HepG2 (cell line): ENCODE data around the gene ASIC3. TPM values are rescaled to one million over a fixed set of nuclear protein-coding genes. Genes with fewer than 3 reads are reported as not detected.

ENCODE experiments used
- AGO1 ChIP-seq: fragments of 200-400 bp; formaldehyde crosslinking; IDR thresholded peaks from 2 replicates; pipeline ENCODE4 v1.6.1; 2017; ENCODE audit warnings: mild to moderate bottlenecking, low read depth, low read length, moderate library complexity; ENCODE audit not compliant: poor library complexity, severe bottlenecking
- HBP1 ChIP-seq: IDR thresholded peaks from 2 replicates; pipeline ENCODE4 v1.6.1; 2016; ENCODE audit warnings: low read depth, control low read depth
- HMGXB4 ChIP-seq, 2 experiments: sonication (generic) in 1 of 2; formaldehyde crosslinking in 1 of 2; IDR thresholded peaks; 2 replicates each; pipeline versions ENCODE4 v1.4.0 to v1.6.1; 2018 to 2020; ENCODE audit warnings: missing genetic modification reagents in 2 of 2, borderline replicate concordance in 1 of 2, low read depth in 1 of 2, mild to moderate bottlenecking in 1 of 2, missing biosample characterization in 1 of 2
- HNRNPLL ChIP-seq: fragments of 200-400 bp; formaldehyde crosslinking; IDR thresholded peaks from 2 replicates; pipeline ENCODE4 v1.6.1; 2017; ENCODE audit warnings: mild to moderate bottlenecking, low read depth, low read length; ENCODE audit not compliant: poor library complexity, severe bottlenecking
- MEF2D ChIP-seq: sonication (generic); formaldehyde crosslinking; IDR thresholded peaks from 2 replicates; pipeline ENCODE4 v1.5.1; 2020; ENCODE audit warnings: mild to moderate bottlenecking, missing genetic modification reagents
- MYPOP ChIP-seq: sonication (generic); formaldehyde crosslinking; IDR thresholded peaks from 2 replicates; pipeline ENCODE4 v1.8.1; 2023; ENCODE audit warnings: mild to moderate bottlenecking, moderate library complexity, missing genetic modification reagents
- PHF8 ChIP-seq: sonication (generic); formaldehyde crosslinking; IDR thresholded peaks from 2 replicates; pipeline ENCODE4 v1.5.0; 2020; ENCODE audit warnings: missing genetic modification reagents
- POLR2A ChIP-seq, 2 experiments: IDR thresholded peaks; 2 replicates each; pipeline ENCODE4 v1.6.1; 2011; ENCODE audit warnings: low read depth in 2 of 2, low read length in 2 of 2, mild to moderate bottlenecking in 1 of 2, moderate library complexity in 1 of 2; ENCODE audit not compliant: insufficient read depth in 1 of 2
- TEAD3 ChIP-seq: optimal IDR thresholded peaks from 2 replicates; pipeline ENCODE3; 2016; ENCODE audit warnings: borderline replicate concordance
- ZHX2 ChIP-seq, 2 experiments: sonication (generic) in 1 of 2; formaldehyde crosslinking in 1 of 2; IDR thresholded peaks; 2 replicates each; pipeline versions ENCODE4 v1.6.1 to v1.9.0; 2014 to 2022; ENCODE audit warnings: antibody characterized with exemption in 1 of 2, borderline replicate concordance in 1 of 2, inconsistent platforms in 1 of 2, low read depth in 1 of 2, missing genetic modification reagents in 1 of 2
- ZNF350 ChIP-seq: sonication (generic); formaldehyde crosslinking; IDR thresholded peaks from 2 replicates; pipeline ENCODE4 v1.4.0; 2020; ENCODE audit warnings: mild to moderate bottlenecking, low read depth, missing genetic modification reagents, borderline replicate concordance
- ZNF580 ChIP-seq: IDR thresholded peaks from 2 replicates; pipeline ENCODE4 v1.6.1; 2016; ENCODE audit warnings: low read depth, borderline replicate concordance
- ZNF589 ChIP-seq: sonication (generic); formaldehyde crosslinking; conservative IDR thresholded peaks from 2 replicates; pipeline ENCODE4 v1.8.0; 2022; ENCODE audit warnings: mild to moderate bottlenecking, moderate library complexity, missing genetic modification reagents
- ZNF761 ChIP-seq: sonication (generic); formaldehyde crosslinking; conservative IDR thresholded peaks from 2 replicates; pipeline ENCODE4 v1.4.0; 2020; ENCODE audit warnings: mild to moderate bottlenecking, missing genetic modification reagents
- polyA plus RNA-seq, 8 experiments: library from polyadenylated mRNA; depleted of rRNA in 3 of 8; stranded (reverse) in 7 of 8; unstranded in 1 of 8; fragments of >200 nt; fragmentation: Illumina TruSeq in 4 of 8; extraction: Trizol in 4 of 8; gene quantifications; 2 replicates each; pipeline versions ENCODE4 v1.2.1 to v1.2.3, GENCODE V29; 2011 to 2016; ENCODE audit warnings: low read depth in 4 of 8, missing spikeins in 1 of 8, mixed read lengths in 1 of 8; ENCODE audit not compliant: insufficient read depth in 1 of 8
- total RNA-seq, 5 experiments: library from RNA; depleted of rRNA; stranded (reverse); fragments of >200 nt; fragmentation: Illumina TruSeq; extraction: Trizol; gene quantifications; 2 replicates each; pipeline ENCODE4 v1.2.3, GENCODE V29; 2016; ENCODE audit warnings: low read depth in 1 of 5
- TF ChIP-seq, protein P1 (sequence below): sonication (generic); formaldehyde crosslinking; IDR thresholded peaks from 2 replicates; pipeline ENCODE4 v1.5.0; 2020; ENCODE audit warnings: missing genetic modification reagents, mild to moderate bottlenecking, borderline replicate concordance

The ASIC3 gene
- total and polyA plus RNA-seq, 2 of the 13 experiments (the other 11 are each of a cell fraction or from before 2014, with no cell fraction given): 0.51 TPM; not detected in 1

DNA sequence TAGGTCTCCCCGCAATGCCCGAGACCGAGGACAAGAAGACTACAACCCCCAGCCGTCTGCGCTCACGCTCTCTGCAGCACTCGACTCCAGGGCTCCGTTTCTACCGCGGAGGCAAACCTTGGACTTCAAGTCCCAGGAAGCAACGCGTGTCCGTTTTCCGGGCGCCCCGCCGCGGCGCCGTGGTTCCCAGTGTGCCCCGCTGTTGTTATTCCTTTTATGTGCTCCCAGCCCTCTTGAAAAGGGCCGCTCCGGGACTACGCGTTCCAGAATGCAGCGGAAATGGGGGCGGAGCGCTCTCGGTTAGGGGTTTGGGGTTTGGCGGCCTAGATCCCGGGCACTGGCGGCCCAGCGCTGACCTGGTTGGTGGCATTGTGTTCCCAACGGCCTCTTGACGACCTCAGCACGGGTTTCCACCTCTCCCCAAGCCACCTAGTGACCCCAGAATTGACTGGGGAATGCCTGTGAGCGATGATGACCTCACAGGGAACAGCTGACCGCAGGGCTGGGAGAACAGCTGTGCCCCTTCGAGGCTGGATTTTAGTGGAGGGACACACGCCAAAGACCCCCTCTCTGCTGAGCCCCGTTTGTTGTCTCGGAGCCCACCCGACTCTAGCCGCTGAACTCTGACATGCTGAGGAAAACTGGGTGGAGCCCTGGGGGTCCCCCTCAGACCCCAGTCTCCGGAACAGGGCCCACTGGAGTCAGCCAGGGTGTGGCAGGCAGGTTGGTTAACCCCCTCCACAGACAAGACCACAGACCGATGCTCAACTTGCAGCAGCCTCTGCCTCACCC lies 9.9 kb downstream of the ASIC3 start (continued):
- peak in 1 of 2 experiments; percentile 65; a peak in 1 of 4 replicates for TF ChIP-seq HMGXB4 (CRISPR knock-in tag; IDR thresholded peaks at IDR 0.05; ENCODE audit: borderline replicate concordance in 1 of 2, low read depth in 1 of 2)
- TF ChIP-seq HBP1 (CRISPR knock-in tag): peak; percentile 48; the same call in 1 of the 2 replicates
- peak; percentile 5 for TF ChIP-seq TEAD3
- 0 out of 2 replicates have a peak, but pooled peaks have one; percentile 28 for TF ChIP-seq ZNF580 (CRISPR knock-in tag)
- peak; percentile 71; the same call in 1 of the 2 replicates for TF ChIP-seq ZNF761 (CRISPR knock-in tag)
- TF ChIP-seq AGO1: peak; percentile 70
- TF ChIP-seq MEF2D (CRISPR knock-in tag): 0 out of 2 replicates have a peak, but pooled peaks have one; percentile 45
- TF ChIP-seq ZHX2 (IDR thresholded peaks at IDR 0.05; ENCODE audit: low read depth): peak; percentile 65
- 0 out of 2 replicates have a peak, but pooled peaks have one; percentile 44 for TF ChIP-seq ZHX2 (CRISPR knock-in tag; IDR thresholded peaks at IDR 0.05; ENCODE audit: borderline replicate concordance)
- TF ChIP-seq PHF8 (CRISPR knock-in tag): peak; percentile 73; the same call in 1 of the 2 replicates
- peak; percentile 84 for TF ChIP-seq ZNF350 (CRISPR knock-in tag)
- TF ChIP-seq MYPOP: peak; percentile 68; the same call in 1 of the 2 replicates
- peak in 1 of 2 experiments; percentile 76; a peak in 2 of 4 replicates for TF ChIP-seq POLR2A (IDR thresholded peaks at IDR 0.05; ENCODE audit: insufficient read depth in 1 of 2, low read depth in 2 of 2, low read length in 2 of 2)
- peak; percentile 61; the same call in 1 of the 2 replicates for TF ChIP-seq ZNF589 (CRISPR knock-in tag)
- TF ChIP-seq, protein P1, sequence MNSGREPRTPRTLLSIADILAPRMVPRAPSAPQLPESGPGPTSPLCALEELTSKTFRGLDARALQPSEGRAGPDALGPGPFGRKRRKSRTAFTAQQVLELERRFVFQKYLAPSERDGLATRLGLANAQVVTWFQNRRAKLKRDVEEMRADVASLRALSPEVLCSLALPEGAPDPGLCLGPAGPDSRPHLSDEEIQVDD (CRISPR knock-in tag): no peak
- peak; percentile 76 for TF ChIP-seq HNRNPLL
